ENCODE results near the gene MAN1C1.
"Not testable (repeated sequence)": the region's sequence is repeated elsewhere in the genome, so short reads cannot be mapped to it uniquely, and the experiment has no call there.

DNA sequence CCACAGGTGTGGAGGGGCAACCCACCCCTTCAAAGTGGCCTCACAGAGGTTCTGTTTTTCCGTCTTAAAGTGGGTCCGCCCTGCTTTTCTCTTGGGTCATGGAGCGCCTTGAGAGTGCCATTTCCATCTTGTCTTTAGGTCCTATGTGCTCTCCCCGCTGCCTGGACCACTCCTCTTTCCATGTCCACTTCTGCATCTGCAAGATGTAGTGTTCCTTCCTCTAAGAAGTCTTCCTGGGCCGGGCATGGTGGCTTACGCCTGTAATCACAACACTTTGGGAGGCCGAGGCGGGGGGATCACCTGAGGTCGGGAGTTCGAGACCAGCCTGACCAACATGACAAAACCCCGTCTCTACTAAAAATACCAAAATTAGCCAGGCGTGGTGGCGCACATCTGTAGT is 27.8 kb upstream of the MAN1C1 start:
- TF ChIP-seq, protein P1, sequence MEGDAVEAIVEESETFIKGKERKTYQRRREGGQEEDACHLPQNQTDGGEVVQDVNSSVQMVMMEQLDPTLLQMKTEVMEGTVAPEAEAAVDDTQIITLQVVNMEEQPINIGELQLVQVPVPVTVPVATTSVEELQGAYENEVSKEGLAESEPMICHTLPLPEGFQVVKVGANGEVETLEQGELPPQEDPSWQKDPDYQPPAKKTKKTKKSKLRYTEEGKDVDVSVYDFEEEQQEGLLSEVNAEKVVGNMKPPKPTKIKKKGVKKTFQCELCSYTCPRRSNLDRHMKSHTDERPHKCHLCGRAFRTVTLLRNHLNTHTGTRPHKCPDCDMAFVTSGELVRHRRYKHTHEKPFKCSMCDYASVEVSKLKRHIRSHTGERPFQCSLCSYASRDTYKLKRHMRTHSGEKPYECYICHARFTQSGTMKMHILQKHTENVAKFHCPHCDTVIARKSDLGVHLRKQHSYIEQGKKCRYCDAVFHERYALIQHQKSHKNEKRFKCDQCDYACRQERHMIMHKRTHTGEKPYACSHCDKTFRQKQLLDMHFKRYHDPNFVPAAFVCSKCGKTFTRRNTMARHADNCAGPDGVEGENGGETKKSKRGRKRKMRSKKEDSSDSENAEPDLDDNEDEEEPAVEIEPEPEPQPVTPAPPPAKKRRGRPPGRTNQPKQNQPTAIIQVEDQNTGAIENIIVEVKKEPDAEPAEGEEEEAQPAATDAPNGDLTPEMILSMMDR (IDR thresholded peaks at IDR 0.05) = not testable (repeated sequence)
- TF ChIP-seq POLR2A (IDR thresholded peaks at IDR 0.05) = not testable (repeated sequence)

All from uterus (tissue), 2 donors.